ENCODE data around the gene MYL2.

MYL2 gene

DNA sequence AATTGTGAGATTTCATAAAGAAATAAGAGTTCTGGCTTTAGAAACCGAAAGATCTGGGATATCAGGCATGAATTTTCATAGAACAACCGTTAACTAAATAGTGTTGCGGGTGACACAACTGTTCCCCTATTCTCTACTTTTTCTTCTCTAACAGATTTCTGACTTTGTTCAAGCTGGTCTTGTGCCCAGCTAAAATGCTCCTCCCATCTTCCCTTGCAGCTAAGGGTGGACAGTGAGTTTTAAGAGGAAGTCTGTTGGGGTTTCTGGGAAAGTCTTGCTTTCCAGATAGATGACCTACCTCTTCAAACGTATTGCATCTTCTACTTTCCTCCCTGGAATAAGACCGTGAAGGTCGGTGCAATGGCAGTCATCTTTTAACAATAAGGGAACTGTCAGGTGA is 54.9 kb downstream of the MYL2 start:
- no peaks in the 10 kb centered on the region for H3K9me3 ChIP-seq (ENCODE audit: control insufficient read depth, low read length)
- WGBS, 2 experiments (ENCODE audit: insufficient coverage in 2 of 2) = 80 to 100% methylated on average over 1 to 4 of the region's 6 CpGs

DNA sequence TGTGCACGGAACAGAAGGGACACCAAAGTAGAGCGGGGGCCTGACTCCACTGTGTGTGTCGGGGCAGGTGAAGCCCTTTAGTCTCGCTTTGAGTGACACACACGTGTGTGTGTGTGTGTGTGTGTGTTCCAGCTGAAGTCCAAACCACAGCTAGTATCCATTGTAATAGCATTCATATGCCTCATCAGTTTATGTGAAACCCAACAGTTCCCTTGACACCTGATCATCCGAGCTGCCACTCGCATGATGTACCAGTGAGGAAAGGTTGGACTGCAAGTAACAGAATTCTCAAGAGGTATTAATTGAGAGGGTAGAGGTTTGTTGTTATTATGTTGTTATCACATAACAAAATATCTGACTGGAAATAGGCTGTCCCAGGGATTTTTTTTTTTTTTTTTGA is 57.2 kb downstream of the MYL2 start:
- H3K9me3 ChIP-seq (ENCODE audit: control insufficient read depth, low read length) = no peaks in the 10 kb centered on the region
- no peak overlapping the region for H3K27ac ChIP-seq (ENCODE audit: low read depth, low read length, severe bottlenecking)
- peaks cover 3% of the 10 kb centered on the region for H3K4me1 ChIP-seq (ENCODE audit: control insufficient read depth, insufficient read depth, low read length, poor library complexity, severe bottlenecking)
- no peaks in the 10 kb centered on the region for H3K36me3 ChIP-seq (ENCODE audit: control insufficient read depth, insufficient read depth, low read length)
- 80 to 100% methylated on average over 3 to 4 of the region's 7 CpGs for WGBS, 2 experiments (ENCODE audit: insufficient coverage in 2 of 2)
- no peak overlapping the region for H3K4me3 ChIP-seq (ENCODE audit: extremely low read depth, insufficient read depth, low read length, poor library complexity, severe bottlenecking)

More for the DNA sequence above, 54.9 kb downstream of the MYL2 start:
- H3K4me3 ChIP-seq (ENCODE audit: extremely low read depth, insufficient read depth, low read length, poor library complexity, severe bottlenecking) = no peak overlapping the region
- no peaks in the 10 kb centered on the region for H3K36me3 ChIP-seq (ENCODE audit: control insufficient read depth, insufficient read depth, low read length)
- peaks cover 3% of the 10 kb centered on the region for H3K4me1 ChIP-seq (ENCODE audit: control insufficient read depth, insufficient read depth, low read length, poor library complexity, severe bottlenecking)
- no peak overlapping the region for H3K27ac ChIP-seq (ENCODE audit: low read depth, low read length, severe bottlenecking)

DNA sequence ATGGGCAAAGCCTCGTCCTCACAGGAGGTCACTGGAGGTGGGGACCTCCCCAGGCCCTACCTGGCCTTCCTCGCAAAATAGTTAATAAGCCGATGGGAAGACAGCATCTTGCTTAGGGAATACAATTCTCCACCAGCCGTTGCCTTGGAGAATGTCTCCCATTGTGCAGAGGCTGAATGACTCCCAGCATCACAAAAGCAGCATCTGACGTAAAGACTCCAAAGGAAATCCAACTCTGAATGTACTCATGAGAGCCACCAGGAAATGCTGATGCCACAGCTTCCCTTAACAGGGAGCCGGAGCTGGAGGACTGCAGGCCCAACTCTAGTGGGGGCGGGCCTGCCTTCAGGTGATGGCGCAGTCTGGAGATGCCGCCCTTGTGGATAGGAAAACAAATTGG is 58.0 kb downstream of the MYL2 start:
- Histone ChIP-seq H3K27ac (ENCODE audit: low read depth, low read length, severe bottlenecking) (no peak overlapping the region), H3K4me1 (ENCODE audit: control insufficient read depth, insufficient read depth, low read length, poor library complexity, severe bottlenecking) (peaks cover 3% of the 10 kb centered on the region)
- 76 to 79% methylated on average over 6 of the region's 9 CpGs for WGBS, 2 experiments (ENCODE audit: insufficient coverage in 2 of 2)

DNA sequence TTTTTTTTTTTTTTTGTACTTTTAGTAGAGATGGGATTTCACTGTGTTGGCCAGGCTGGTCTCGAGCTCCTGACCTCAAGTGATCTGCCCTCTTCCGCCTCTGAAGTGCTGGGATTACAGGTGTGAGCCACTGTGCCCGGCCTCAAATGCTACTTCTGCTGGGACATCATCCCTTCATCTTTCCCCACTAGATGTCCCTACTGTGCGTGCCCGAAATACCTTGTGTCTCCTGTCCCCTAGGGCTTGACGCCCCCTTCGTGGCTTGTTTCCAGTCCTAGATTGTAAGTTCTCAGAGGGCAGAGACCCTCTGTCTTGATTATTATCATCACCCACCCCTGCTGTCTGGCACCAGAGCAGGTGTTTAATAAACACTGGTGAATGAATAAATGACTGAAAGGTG is 58.6 kb downstream of the MYL2 start:
- H3K4me3 ChIP-seq (ENCODE audit: extremely low read depth, insufficient read depth, low read length, poor library complexity, severe bottlenecking) = no peak overlapping the region
- no peaks in the 10 kb centered on the region for H3K9me3 ChIP-seq (ENCODE audit: control insufficient read depth, low read length)
- H3K36me3 ChIP-seq (ENCODE audit: control insufficient read depth, insufficient read depth, low read length) = no peaks in the 10 kb centered on the region
- WGBS, 2 experiments (ENCODE audit: insufficient coverage in 2 of 2) = 40 to 67% methylated on average over 3 to 6 of the region's 7 CpGs
- H3K4me1 ChIP-seq (ENCODE audit: control insufficient read depth, insufficient read depth, low read length, poor library complexity, severe bottlenecking) = peaks cover 3% of the 10 kb centered on the region
- H3K27ac ChIP-seq (ENCODE audit: low read depth, low read length, severe bottlenecking) = no peak overlapping the region

More for the DNA sequence above, 58.0 kb downstream of the MYL2 start:
- Histone ChIP-seq H3K4me3 (ENCODE audit: extremely low read depth, insufficient read depth, low read length, poor library complexity, severe bottlenecking) (no peak overlapping the region), H3K9me3 (ENCODE audit: control insufficient read depth, low read length) (no peaks in the 10 kb centered on the region), H3K36me3 (ENCODE audit: control insufficient read depth, insufficient read depth, low read length) (no peaks in the 10 kb centered on the region)
